ENCODE measurements around the gene PRSS21.

The PRSS21 gene

DNA sequence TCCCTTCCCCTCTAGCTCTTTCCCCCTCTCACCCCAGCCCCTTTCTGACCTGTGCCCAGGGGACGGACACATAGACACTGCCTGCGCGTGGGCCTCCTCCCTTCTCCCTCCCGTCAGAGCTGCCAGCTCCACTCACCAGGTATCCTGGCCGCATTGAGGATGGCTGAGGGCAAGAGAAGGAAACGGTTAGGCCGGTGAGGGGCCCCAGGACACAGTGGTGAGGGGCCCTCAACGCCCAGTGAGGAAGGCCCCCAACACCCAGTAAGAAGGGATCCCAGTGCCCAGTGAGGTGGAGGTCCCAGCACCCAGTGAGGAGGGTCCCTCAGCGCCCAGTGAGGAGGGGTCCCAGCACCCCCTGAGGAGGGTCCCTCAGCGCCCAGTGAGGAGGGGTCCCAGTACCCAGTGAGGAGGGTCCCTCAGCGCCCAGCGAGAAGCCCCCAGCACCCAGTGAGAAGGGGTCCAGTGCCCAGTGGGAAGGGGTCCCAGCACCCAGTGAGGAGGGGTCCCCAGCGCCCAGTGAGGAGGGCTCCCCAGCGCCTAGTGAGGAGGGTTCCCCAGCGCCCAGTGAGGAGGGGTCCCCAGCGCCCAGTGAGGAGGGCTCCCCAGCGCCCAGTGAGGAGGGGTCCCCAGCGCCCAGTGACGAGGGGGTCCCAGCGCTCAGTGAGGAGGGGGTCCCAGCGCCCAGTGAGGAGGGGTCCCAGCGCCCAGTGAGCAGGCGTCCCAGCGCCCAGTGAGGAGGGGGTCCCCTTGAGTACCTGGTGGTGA, 39.8 kb downstream of the PRSS21 start:
- no peak for DNase-seq (ENCODE audit: low read depth)
- no peak for TF ChIP-seq CTCF (IDR thresholded peaks at IDR 0.05; ENCODE audit: control insufficient read depth, insufficient read depth, low read depth, low read length, missing control alignments)
- no peak overlapping the region for H3K4me3 ChIP-seq (ENCODE audit: control insufficient read depth, low read depth, low read length)

DNA sequence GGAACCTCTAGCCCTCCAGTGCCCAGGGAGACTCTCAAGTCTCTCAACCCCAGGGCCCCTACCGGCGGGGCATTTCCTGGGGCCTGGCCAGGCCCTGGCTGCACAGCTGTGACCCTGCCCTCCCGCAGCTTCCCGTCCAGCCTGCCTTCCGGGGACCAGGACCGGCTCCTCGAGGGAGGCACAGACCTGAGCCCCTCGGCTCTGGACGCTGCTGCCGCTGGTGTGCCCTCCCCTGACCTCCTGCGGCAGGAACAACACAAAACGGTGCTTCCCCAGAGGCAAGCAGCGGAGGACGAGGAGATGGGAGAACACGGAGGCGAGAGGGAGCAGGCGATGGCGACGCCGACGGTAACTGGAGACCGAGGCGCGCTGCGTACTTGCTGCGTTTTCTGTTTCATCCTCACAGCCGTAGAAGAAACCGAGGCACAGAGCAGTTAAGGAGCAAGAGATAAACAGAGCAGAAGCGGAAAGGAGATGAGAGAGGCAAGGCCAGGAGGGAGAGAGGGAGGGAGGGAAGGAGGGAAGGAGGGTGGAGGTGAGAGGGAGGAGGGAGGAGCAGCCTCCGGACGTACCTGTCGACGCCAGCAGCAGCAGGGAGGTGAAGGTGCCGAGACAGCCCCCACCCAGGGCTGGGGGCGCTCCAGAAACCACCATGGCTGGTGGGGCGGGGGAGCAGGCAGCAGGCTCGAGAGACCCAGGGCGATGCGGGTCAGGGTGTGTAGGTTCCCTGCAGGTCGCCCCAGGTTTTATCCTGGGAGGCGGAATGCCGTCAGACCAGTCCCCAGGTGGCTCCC, 40.6 kb downstream of the PRSS21 start, which contains the start of gene PRSS22:
Gene PRSS22 (minus strand): TSS at position 720 of the 794 bp plus-strand sequence. CDS start 66 bp downstream, at position 654.
- no peak for DNase-seq (ENCODE audit: low read depth)
- peak within 1 kb of the TSS; percentile 12 for H3K4me3 ChIP-seq (ENCODE audit: control insufficient read depth, low read depth, low read length)
- TF ChIP-seq CTCF (IDR thresholded peaks at IDR 0.05; ENCODE audit: control insufficient read depth, insufficient read depth, low read depth, low read length, missing control alignments) = no peak

GRCh38 chr16:2858245-2859025, 41.4 kb downstream of the PRSS21 start:
- no peak for DNase-seq (ENCODE audit: low read depth)
- no peak for TF ChIP-seq CTCF (IDR thresholded peaks at IDR 0.05; ENCODE audit: control insufficient read depth, insufficient read depth, low read depth, low read length, missing control alignments)
- no peak overlapping the region for H3K4me3 ChIP-seq (ENCODE audit: control insufficient read depth, low read depth, low read length)

DNA sequence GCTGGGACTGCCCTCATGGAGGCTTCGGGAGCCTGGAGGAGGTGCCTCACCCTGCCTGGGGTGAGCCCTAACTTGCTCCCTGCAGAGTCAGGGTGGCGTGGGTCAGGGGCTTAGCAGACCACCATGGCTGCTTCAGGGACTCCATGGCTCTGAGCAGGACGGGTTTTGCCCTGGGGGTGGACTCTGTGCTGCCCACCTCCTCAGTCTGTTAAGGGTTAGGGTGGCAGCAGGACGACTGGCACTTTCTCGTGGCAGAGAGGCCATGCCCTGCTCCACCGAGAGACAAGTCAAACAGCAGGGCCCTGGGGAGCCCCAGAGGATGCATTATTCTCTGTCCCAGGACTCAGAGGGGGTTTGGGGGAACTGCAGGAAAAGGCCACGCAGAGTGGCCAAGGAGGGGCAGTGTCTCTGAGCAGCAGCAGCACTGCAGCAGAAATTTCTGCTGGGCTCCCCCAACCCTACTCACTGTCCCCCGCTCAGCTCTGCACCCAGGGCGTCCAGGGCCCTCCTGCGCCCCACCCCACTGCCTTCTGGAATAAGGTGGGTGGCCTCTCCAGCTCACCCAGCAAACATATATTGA, 42.7 kb downstream of the PRSS21 start:
- TF ChIP-seq CTCF (IDR thresholded peaks at IDR 0.05; ENCODE audit: control insufficient read depth, insufficient read depth, low read depth, low read length, missing control alignments) = no peak
- no peak overlapping the region for H3K4me3 ChIP-seq (ENCODE audit: control insufficient read depth, low read depth, low read length)
- no peak for DNase-seq (ENCODE audit: low read depth)

DNA sequence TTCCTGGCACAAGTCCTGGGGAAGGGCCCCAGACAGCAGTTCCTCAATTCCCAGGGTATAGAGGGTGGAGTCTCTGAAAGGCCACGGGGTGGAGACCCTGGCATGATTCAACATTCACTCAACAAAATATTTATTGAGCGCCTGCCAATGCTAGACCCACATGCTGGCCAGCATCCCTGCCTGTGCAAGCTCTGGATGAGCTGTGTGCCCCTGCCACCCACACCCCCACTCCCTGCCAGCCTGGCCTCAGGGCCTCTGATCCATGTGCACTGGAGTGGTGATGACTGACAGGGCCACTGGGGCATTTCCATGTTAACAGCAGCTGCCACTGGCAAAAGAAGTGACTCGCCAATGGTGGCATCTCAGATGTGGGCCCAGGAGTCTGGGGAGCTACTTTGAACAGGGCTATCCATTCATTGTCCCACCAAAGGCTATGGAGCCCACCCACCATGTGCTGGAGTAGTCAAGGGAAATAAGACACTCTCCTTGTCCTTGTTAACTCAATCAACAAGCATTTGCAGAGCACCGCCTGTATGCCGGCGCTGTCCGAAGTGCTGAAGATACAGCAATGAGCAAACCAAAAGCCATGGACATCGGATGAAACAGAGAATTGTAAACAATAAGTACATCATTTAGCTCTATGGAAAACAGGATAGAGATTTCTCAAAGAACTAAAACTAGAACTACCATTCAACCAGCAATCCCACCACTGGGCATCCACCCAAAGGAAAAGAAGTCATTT, 44.0 kb downstream of the PRSS21 start:
- H3K4me3 ChIP-seq (ENCODE audit: control insufficient read depth, low read depth, low read length) = no peak overlapping the region
- no peak for DNase-seq (ENCODE audit: low read depth)
- no peak for TF ChIP-seq CTCF (IDR thresholded peaks at IDR 0.05; ENCODE audit: control insufficient read depth, insufficient read depth, low read depth, low read length, missing control alignments)
